AG10803 (cell line): Measurements from ENCODE around the gene PTPRCAP.
"Not testable (repeated sequence)": the region's sequence is repeated elsewhere in the genome, so short reads cannot be mapped to it uniquely, and the experiment has no call there.

Source experiments
- DNase-seq: peaks from one replicate; pipeline ENCODE4 v3.0.0; 2010; ENCODE audit warnings: low read depth
- H3K4me3 ChIP-seq: 2 replicates; pipeline ENCODE4 v1.5.1; 2011; ENCODE audit warnings: mild to moderate bottlenecking, low read length, control low read depth
- TF ChIP-seq, protein P1 (sequence below): conservative IDR thresholded peaks from 2 replicates; pipeline ENCODE4 v1.5.1; 2011; ENCODE audit warnings: mild to moderate bottlenecking, low read length, control low read depth, inconsistent platforms

Gene PTPRCAP

GRCh38 chr11:67405688-67406339 is 31.7 kb downstream of the PTPRCAP start:
- H3K4me3 ChIP-seq: no peak overlapping the region
- TF ChIP-seq, protein P1, sequence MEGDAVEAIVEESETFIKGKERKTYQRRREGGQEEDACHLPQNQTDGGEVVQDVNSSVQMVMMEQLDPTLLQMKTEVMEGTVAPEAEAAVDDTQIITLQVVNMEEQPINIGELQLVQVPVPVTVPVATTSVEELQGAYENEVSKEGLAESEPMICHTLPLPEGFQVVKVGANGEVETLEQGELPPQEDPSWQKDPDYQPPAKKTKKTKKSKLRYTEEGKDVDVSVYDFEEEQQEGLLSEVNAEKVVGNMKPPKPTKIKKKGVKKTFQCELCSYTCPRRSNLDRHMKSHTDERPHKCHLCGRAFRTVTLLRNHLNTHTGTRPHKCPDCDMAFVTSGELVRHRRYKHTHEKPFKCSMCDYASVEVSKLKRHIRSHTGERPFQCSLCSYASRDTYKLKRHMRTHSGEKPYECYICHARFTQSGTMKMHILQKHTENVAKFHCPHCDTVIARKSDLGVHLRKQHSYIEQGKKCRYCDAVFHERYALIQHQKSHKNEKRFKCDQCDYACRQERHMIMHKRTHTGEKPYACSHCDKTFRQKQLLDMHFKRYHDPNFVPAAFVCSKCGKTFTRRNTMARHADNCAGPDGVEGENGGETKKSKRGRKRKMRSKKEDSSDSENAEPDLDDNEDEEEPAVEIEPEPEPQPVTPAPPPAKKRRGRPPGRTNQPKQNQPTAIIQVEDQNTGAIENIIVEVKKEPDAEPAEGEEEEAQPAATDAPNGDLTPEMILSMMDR: no peak
- no peak for DNase-seq

- TF ChIP-seq, protein P1: no peak
- no peak overlapping the region for H3K4me3 ChIP-seq
- no peak for DNase-seq
These were observed 32.3 kb downstream of the PTPRCAP start for GRCh38 chr11:67405196-67405567.

GRCh38 chr11:67404515-67405195 is 32.8 kb downstream of the PTPRCAP start:
- H3K4me3 ChIP-seq: no peak overlapping the region
- TF ChIP-seq, protein P1: no peak
- no peak for DNase-seq

GRCh38 chr11:67403085-67403484 is 34.4 kb downstream of the PTPRCAP start:
- not testable (repeated sequence) for DNase-seq, H3K4me3 ChIP-seq

DNA sequence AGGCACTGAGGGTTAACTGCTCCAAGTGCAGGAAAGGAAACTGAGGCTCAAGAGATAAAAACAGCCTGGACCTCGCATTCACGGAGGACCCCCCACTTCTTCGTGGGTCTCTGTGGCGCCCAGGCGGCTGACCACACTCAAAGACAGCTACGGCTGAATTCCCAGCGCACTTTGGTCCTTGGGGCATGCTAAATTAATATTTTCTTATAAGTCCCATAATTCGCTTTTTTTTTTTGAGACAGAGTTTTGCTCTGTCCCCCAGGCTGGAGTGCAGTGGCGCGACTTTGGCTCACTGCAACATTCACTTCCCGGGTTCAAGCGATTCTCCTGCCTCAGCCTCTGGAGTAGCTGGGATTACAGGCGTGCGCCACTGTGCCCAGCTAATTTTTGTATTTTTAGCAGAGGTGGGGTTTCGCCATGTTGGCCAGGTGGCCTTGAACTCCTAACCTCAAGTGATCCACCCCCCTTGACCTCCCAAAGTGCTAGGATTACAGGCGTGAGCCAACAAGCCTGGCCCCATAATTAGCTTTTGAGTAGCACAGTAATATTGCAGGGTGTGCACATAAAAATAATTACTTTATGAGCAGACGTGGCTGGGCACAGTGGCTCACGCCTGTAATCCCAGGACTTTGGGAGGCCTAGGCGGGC is 35.2 kb downstream of the PTPRCAP start:
- H3K4me3 ChIP-seq: peak overlapping the region; percentile 55
- DNase-seq: not testable (repeated sequence)

DNA sequence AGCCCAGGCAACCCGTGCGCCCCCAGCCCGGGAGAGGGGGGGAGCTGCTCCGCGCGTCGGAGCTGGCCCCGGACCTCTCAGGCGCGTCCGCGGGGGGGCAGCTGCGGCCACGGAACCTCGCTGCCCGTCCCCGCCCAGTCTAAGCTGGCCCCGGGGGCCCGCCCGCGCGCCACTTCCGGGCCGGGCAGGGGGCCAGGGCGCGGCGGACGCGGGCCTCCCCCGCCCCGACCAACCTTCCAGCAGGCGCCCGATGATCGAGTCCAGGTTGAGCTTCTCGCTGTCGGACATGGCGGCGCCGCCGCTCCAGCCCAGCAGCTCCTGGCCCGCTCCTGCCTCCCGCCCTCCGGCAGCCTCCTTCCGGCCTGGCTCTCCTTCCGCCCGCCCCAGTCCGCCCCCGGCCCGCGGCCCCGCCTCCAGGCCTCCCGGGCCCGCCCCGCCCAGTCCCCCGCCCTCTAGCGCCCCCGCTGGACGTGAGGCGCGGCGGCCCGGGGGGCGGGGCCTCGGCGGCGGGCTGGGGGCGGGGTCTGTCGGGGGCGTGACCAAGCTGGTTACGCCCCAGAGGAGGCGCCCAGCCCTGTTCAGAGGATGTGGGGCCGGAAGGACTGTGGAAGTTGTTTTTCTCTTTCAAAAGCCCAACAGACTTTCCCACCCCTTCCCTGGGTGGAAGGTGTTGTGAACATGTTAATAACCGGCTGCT is 35.8 kb downstream of the PTPRCAP start, which contains the start of gene PPP1CA:
Gene PPP1CA (minus strand): TSS at position 364 of the 697 bp plus-strand sequence. CDS start 76 bp downstream, at position 288.
- H3K4me3 ChIP-seq: peak within 1 kb of the TSS; percentile 88
- peak; percentile 87 for DNase-seq
- TF ChIP-seq, protein P1: no peak

DNA sequence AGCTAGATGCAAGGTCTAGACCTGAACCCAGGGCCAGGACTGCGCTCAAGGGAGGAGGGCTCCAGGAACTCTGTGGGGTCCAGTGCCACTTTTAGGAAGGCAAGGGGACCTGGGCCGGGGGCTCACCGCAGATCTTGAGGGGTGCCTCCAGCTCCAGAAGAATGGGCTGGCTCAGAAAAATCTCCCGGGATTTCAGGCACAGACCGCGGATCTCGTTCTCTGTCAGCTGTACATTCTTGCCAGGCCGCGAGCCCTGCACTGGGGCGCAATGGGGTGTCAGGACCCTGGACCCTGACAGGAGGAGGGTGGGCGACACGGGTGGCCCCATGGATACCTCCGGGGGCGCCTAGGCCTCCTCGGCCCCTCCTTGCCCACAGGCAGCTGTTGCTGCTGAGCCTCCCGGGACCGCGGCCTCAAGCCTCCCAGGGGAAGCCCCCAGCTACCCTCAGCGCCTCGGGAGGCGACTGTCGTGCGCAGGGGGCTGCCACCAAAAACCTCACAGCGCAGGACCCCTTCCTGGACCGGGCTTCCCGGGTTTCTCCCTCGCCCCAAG is 36.5 kb downstream of the PTPRCAP start:
- peak overlapping the region; percentile 88 for H3K4me3 ChIP-seq
- TF ChIP-seq, protein P1: no peak
- DNase-seq: no peak
